Colonic mucosa (tissue), 4 donors: ENCODE measurements around the gene MIX23. TPM values are rescaled to one million over a fixed set of nuclear protein-coding genes. Genes with fewer than 3 reads are reported as not detected.

Experiments
- DNase-seq: peaks from one replicate; pipeline ENCODE4 v3.0.0-alpha.2; 2020
- H3K27ac ChIP-seq: fragments of 200-600 bp; one replicate; pipeline ENCODE4 v1.8.0; 2021
- H3K27me3 ChIP-seq: fragments of 200-600 bp; one replicate; pipeline ENCODE4 v1.8.0; 2021
- H3K36me3 ChIP-seq: fragments of 200-600 bp; one replicate; pipeline ENCODE4 v1.8.0; 2021
- H3K4me1 ChIP-seq: fragments of 200-600 bp; one replicate; pipeline ENCODE4 v1.8.0; 2021; ENCODE audit warnings: mild to moderate bottlenecking
- H3K4me3 ChIP-seq: fragments of 200-600 bp; one replicate; pipeline ENCODE4 v1.8.0; 2021
- H3K9ac ChIP-seq, 2 donors: one replicate each; pipeline ENCODE4 v1.7.0; 2013; ENCODE audit warnings: control low read depth in 2 of 2, low read depth in 2 of 2, low read length in 2 of 2
- H3K9me3 ChIP-seq: fragments of 200-600 bp; one replicate; pipeline ENCODE4 v1.8.0; 2021
- CTCF ChIP-seq: fragments of 200-600 bp; IDR thresholded peaks from one replicate; pipeline ENCODE4 v1.8.0; 2022; ENCODE audit warnings: antibody characterized with exemption, mild to moderate bottlenecking
- intact Hi-C: fragments of 100-400 bp; cut with DNase I; formaldehyde crosslinking; loops from one replicate; pipeline ENCODE4 v1.14.1; 2022
- total RNA-seq, 2 donors: library from RNA; stranded (reverse); fragmentation: NEBNext Ultra II Directional in 1 of 2; extraction: Animal tissue kit (Norgen Biotek cat#: 25700) in 1 of 2; gene quantifications; one replicate each; pipeline ENCODE4 v1.2.1, GENCODE V29; 2021
- donor health status: healthy.
- donor health status: DM: no; HTN: no; CAD: no.
- donor health status: DM: no; HTN: no; CAD: no.

Gene MIX23
- total RNA-seq, 2 donors from 2014 or later = 44.5 to 66.6 TPM

DNA sequence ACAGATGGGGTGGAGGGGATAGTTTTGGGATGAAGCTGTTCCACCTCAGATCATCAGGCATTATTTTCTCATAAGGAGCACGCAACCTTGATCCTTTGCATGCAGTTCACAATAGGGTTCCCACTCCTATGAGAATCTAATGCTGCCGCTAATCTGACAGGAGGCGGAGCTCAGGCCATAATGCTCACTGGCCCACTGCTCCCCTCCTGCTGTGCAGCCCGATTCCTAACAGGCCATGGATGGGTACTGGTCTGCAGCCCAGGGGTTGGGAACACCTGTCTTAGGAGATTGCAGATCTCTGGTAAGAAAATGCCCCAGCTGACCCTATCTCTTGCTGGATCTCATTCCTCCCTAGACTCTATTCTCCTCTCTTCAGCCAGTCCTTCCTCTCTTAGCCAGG lies 51.1 kb downstream of the MIX23 start:
- H3K36me3 ChIP-seq = no peaks in the 10 kb centered on the region
- intact Hi-C loops = no loop called here
- H3K4me1 ChIP-seq = no peaks in the 10 kb centered on the region
- H3K9ac ChIP-seq = no peak overlapping the region
- TF ChIP-seq CTCF = no peak
- no peak overlapping the region for H3K4me3 ChIP-seq
- H3K27me3 ChIP-seq = no peaks in the 10 kb centered on the region
- DNase-seq = no peak
- H3K27ac ChIP-seq = no peak overlapping the region
- H3K9me3 ChIP-seq = no peaks in the 10 kb centered on the region

- no peak overlapping the region for H3K9ac ChIP-seq
- DNase-seq = no peak
- H3K4me1 ChIP-seq = no peaks in the 10 kb centered on the region
- no peaks in the 10 kb centered on the region for H3K27me3 ChIP-seq
- TF ChIP-seq CTCF = no peak
- H3K4me3 ChIP-seq = no peak overlapping the region
- no peaks in the 10 kb centered on the region for H3K36me3 ChIP-seq
- H3K9me3 ChIP-seq = no peaks in the 10 kb centered on the region
- intact Hi-C loops = no loop called here
- H3K27ac ChIP-seq = no peak overlapping the region
Measured at GRCh38 chr3:122325769-122326168, 57.3 kb downstream of the MIX23 start.

DNA sequence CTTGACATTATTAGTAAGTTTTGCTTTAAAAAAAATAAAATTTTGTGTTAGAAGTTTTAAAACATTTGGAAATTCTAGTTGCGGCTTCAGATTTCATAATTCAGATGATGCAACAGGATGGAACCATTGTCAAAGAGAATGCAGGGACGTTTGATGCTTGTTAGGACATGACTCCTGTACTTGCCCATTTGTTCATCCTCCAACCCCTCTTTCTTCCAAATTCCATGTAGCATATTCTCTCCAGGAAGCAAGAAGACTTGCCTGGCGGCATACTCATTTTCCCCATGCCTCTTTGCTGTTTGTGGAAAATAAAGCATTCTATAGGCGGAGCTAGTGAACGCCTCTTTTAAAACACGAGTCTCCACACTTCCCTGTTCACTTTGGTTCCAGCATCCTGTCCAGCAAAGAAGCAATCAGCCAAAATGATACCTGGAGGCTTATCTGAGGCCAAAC lies 58.1 kb downstream of the MIX23 start, which contains the start of gene CSTA:
Gene CSTA, plus strand, starts transcription at position 378 of the 453 bp plus-strand sequence. Its CDS starts 45 bp downstream, at position 423.
- no peaks in the 10 kb centered on the region for H3K4me1 ChIP-seq
- DNase-seq = no peak
- no peaks in the 10 kb centered on the region for H3K36me3 ChIP-seq
- H3K9me3 ChIP-seq = no peaks in the 10 kb centered on the region
- no peak for TF ChIP-seq CTCF
- H3K27ac ChIP-seq = no peak within 1 kb of the TSS
- no peak within 1 kb of the TSS for H3K9ac ChIP-seq
- H3K4me3 ChIP-seq = peak within 1 kb of the TSS; percentile 0
- H3K27me3 ChIP-seq = no peaks in the 10 kb centered on the region
- intact Hi-C loops = no loop called here

DNA sequence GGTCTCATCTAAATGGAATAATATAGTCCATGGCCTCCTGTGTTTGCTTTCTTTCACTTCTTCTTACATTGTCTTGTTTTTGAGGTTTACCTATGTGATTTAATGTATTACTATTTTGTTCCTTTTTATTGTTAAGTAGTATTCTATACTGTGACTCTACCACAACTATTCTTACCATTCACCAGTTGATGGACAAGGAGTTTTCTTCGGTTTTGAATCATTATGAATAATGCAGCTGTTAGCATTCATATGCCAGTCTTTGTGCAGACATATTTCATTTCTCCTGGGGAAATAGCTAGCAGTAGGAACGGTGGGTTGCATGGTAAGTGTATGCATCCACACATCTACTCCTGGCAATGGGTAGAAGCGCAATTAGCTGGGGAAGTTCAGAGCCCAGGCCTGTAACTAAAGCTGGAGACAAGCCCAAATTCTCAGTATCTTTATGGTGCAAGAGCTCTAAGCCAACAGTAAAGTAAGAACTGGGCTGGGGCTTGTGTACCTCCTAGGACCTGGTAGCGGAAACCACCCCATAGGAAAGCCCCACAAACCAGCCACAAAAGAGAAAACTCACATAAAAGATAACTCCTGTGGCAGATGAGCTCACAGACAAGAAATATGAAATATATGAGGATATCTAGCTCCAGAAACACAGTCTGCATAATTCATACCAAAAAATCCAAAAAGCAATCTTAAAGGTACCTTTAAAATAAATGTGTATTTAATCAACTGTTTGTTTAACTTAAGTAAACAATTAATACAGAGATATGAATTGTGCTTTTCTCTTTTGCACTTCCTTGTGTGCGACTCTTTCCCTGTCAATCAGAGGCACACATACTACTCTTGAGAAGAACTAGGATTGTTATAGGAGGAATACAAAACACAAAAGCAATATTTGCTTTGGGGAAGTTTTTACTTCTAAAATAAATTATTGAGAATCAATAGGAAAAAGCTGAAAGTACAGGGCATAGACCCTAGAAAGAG lies 60.6 kb downstream of the MIX23 start:
- no peaks in the 10 kb centered on the region for H3K9me3 ChIP-seq
- no peaks in the 10 kb centered on the region for H3K4me1 ChIP-seq
- TF ChIP-seq CTCF = no peak
- H3K36me3 ChIP-seq = no peaks in the 10 kb centered on the region
- H3K9ac ChIP-seq = no peak overlapping the region
- DNase-seq = no peak
- no peak overlapping the region for H3K4me3 ChIP-seq
- intact Hi-C loops = no loop called here
- H3K27me3 ChIP-seq = no peaks in the 10 kb centered on the region
- no peak overlapping the region for H3K27ac ChIP-seq

GRCh38 chr3:122318620-122319019 lies 64.4 kb downstream of the MIX23 start:
- no peak overlapping the region for H3K27ac ChIP-seq

More at GRCh38 chr3:122318620-122319019, 64.4 kb downstream of the MIX23 start:
- Histone ChIP-seq H3K4me1 (no peaks in the 10 kb centered on the region), H3K9ac (no peak overlapping the region), H3K36me3 (no peaks in the 10 kb centered on the region), H3K4me3 (no peak overlapping the region), H3K9me3 (no peaks in the 10 kb centered on the region), H3K27me3 (no peaks in the 10 kb centered on the region)
- intact Hi-C loops = no loop called here
- DNase-seq = no peak
- no peak for TF ChIP-seq CTCF
